MCF 10A (cell line): ENCODE measurements around the gene PLIN5. TPM values are rescaled to one million over a fixed set of nuclear protein-coding genes. Genes with fewer than 3 reads are reported as not detected.
"Not testable (repeated sequence)": the region's sequence is repeated elsewhere in the genome, so short reads cannot be mapped to it uniquely, and the experiment has no call there.

Experiments used
- BruUV-seq: library from RNA; stranded (reverse); fragments of 400-500 nt; replicated peaks from 2 replicates; lab custom pipeline; 2021; lab: Mats Ljungman, UMichigan
- CTCF ChIA-PET: fragments of 300-600 bp; sonication (Branson Sonifier 250); formaldehyde crosslinking; extraction: SDS; loops from one replicate; lab custom pipeline; 2021; ENCODE audit warnings: antibody characterized with exemption, inconsistent platforms; lab: Yijun Ruan, JAX
- POLR2A ChIA-PET: fragments of 300-600, 350-650 bp; sonication (Branson Sonifier 250); formaldehyde crosslinking; extraction: SDS; loops from one replicate; lab custom pipeline; 2020; ENCODE audit warnings: antibody characterized with exemption, inconsistent platforms; lab: Yijun Ruan, JAX
- DNase-seq: peaks from one replicate; pipeline ENCODE4 v3.0.0-alpha.2; 2018; ENCODE audit not compliant: unreplicated experiment
- H3K27ac Mint-ChIP-seq: one replicate; pipeline ENCODE4 v1.8.0; 2022; ENCODE audit warnings: mild to moderate bottlenecking, low read depth, mixed read lengths; ENCODE audit not compliant: unreplicated experiment
- H3K27me3 Mint-ChIP-seq: one replicate; pipeline ENCODE4 v1.8.0; 2022; ENCODE audit warnings: mixed read lengths; ENCODE audit not compliant: insufficient read depth, unreplicated experiment
- H3K36me3 Mint-ChIP-seq: one replicate; pipeline ENCODE4 v1.8.0; 2022; ENCODE audit warnings: mild to moderate bottlenecking, moderate library complexity, mixed read lengths; ENCODE audit not compliant: insufficient read depth, unreplicated experiment
- H3K4me1 Mint-ChIP-seq: one replicate; pipeline ENCODE4 v1.8.0; 2022; ENCODE audit warnings: mixed read lengths; ENCODE audit not compliant: insufficient read depth, unreplicated experiment
- H3K4me3 Mint-ChIP-seq: one replicate; pipeline ENCODE4 v1.8.0; 2022; ENCODE audit warnings: mild to moderate bottlenecking, moderate library complexity, mixed read lengths; ENCODE audit not compliant: unreplicated experiment
- H3K9me3 Mint-ChIP-seq: one replicate; pipeline ENCODE4 v1.8.0; 2022; ENCODE audit warnings: mixed read lengths; ENCODE audit not compliant: unreplicated experiment
- CTCF ChIP-seq: fragments of 200-600 bp; IDR thresholded peaks from one replicate; pipeline ENCODE4 v1.8.0; 2022; ENCODE audit warnings: antibody characterized with exemption, mild to moderate bottlenecking; ENCODE audit not compliant: unreplicated experiment
- intact Hi-C: fragments of 100-400 bp; cut with micrococcal nuclease; formaldehyde crosslinking; loops from 2 replicates; pipeline ENCODE4 v1.14.1; 2022
- total RNA-seq: library from RNA; stranded (reverse); gene quantifications from 2 replicates; pipeline ENCODE4 v1.2.3, GENCODE V29; 2022

The PLIN5 gene
- total RNA-seq, 1 experiment from 2014 or later = not detected

GRCh38 chr19:4547303-4548237, 12.5 kb upstream of the PLIN5 start:
- intact Hi-C loops = no loop called here
- Mint-ChIP-seq H3K4me1 (no peaks in the 10 kb centered on the region), H3K27me3 (peaks cover 13% of the 10 kb centered on the region), H3K9me3 (peaks cover under 1% of the 10 kb centered on the region), H3K4me3 (no peak overlapping the region), H3K36me3 (peaks cover 6% of the 10 kb centered on the region), H3K27ac (no peak overlapping the region)
- peak; percentile 40 for TF ChIP-seq CTCF
- ChIA-PET POLR2A (interaction anchor here (0.7 kb wide), 1 partner anchor 128 kb away, joined by 4 read pairs; no protein-coding TSS in a partner anchor), CTCF (interaction anchor here (0.6 to 3.3 kb wide), 10 partner anchors 9 to 923 kb away, joined by 3 to 13 read pairs (median 4); no protein-coding TSS in a partner anchor)
- DNase-seq = peak; percentile 54
- BruUV-seq = no TSS peak

- no TSS peak for BruUV-seq
- CTCF ChIA-PET = interaction anchor here (0.7 kb wide), 1 partner anchor 19 kb away, joined by 4 read pairs; no protein-coding TSS in a partner anchor
- H3K9me3 Mint-ChIP-seq = no peaks in the 10 kb centered on the region
- no peak for DNase-seq
- H3K27ac Mint-ChIP-seq = no peak overlapping the region
- intact Hi-C loops = no loop called here
- POLR2A ChIA-PET = no interaction called here
- TF ChIP-seq CTCF = no peak
- no peak overlapping the region for H3K4me3 Mint-ChIP-seq
- no peaks in the 10 kb centered on the region for H3K4me1 Mint-ChIP-seq
- H3K36me3 Mint-ChIP-seq = peaks cover 6% of the 10 kb centered on the region
- no peaks in the 10 kb centered on the region for H3K27me3 Mint-ChIP-seq
Measured at GRCh38 chr19:4543842-4544647, 9.0 kb upstream of the PLIN5 start.

GRCh38 chr19:4542896-4543841, 8.1 kb upstream of the PLIN5 start:
- BruUV-seq = no TSS peak
- ChIA-PET POLR2A (no interaction called here), CTCF (no interaction called here)
- intact Hi-C loops = no loop called here
- no peak for DNase-seq
- Mint-ChIP-seq H3K27me3 (no peaks in the 10 kb centered on the region), H3K27ac (no peak overlapping the region), H3K4me3 (no peak overlapping the region), H3K9me3 (no peaks in the 10 kb centered on the region), H3K36me3 (peaks cover 6% of the 10 kb centered on the region), H3K4me1 (no peaks in the 10 kb centered on the region)
- no peak for TF ChIP-seq CTCF

- BruUV-seq, DNase-seq, H3K27me3 Mint-ChIP-seq, H3K4me1 Mint-ChIP-seq, H3K36me3 Mint-ChIP-seq, H3K4me3 Mint-ChIP-seq, intact Hi-C loops, H3K9me3 Mint-ChIP-seq, H3K27ac Mint-ChIP-seq: not testable (repeated sequence)
- ChIA-PET CTCF (interaction anchor here (0.7 to 3.4 kb wide), 3 partner anchors 17 to 275 kb away, joined by 3 to 21 read pairs (median 5); no protein-coding TSS in a partner anchor), POLR2A (interaction anchor here (0.7 kb wide), 1 partner anchor 43 kb away, joined by 3 read pairs; no protein-coding TSS in a partner anchor)
Measured at GRCh38 chr19:4541806-4542145, 6.8 kb upstream of the PLIN5 start.
